ENCODE data around the gene SURF1.

SURF1 gene

DNA sequence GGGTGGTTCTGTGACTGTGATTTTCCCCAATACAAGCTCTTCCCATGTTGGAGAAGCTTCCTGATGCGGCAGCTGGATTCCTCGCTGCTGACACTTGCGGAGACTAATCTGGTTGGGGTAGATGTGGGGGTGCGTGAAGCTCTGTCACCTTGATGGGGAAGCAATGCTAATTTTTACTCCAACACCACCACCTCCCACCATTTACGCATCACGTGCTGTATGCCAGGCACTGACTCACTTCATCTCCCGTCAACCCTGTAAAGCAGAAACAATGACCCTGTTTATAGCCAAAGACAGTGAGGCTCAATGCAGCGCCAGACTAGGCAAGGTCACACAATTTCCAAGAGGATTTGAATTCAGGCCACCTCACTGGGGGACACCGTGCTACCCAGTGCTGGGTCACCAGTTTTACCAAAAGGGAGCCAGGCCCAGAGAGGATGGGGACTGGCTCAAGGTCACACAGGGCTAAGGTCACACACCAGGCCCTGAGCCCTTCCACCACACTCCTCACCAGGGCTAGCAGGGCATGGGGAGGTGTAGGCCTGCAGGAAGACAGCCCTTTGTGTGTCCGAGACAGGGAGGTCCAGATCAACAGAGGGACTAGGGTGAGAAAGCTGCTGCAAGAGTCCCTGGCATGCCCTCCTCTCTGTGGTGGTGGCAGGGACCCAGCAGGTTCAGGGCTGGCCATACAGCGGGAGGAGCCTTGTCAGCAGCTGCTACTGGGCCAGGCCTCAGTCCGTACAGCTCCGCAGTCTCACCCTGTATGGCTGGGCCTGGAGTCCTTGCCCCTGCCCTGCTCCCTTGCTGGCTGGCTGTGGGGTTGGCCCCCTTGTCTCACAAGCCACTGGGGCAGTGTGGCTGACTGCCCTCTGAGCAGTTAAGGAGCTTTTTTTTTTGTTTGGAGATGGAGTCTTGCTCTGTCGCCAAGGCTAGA is 23.1 kb upstream of the SURF1 start:
- TF ChIP-seq, protein P1, sequence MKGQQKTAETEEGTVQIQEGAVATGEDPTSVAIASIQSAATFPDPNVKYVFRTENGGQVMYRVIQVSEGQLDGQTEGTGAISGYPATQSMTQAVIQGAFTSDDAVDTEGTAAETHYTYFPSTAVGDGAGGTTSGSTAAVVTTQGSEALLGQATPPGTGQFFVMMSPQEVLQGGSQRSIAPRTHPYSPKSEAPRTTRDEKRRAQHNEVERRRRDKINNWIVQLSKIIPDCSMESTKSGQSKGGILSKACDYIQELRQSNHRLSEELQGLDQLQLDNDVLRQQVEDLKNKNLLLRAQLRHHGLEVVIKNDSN (IDR thresholded peaks at IDR 0.05), result peak; percentile 51; the same call in 1 of the 2 replicates
- TF ChIP-seq EP300 (IDR thresholded peaks at IDR 0.05; ENCODE audit: borderline replicate concordance) (no peak), EGR1 (IDR thresholded peaks at IDR 0.05) (no peak)

GRCh38 chr9:133378408-133378962 is 22.2 kb upstream of the SURF1 start:
- TF ChIP-seq, protein P1 (IDR thresholded peaks at IDR 0.05), result no peak
- TF ChIP-seq NFIC (IDR thresholded peaks at IDR 0.05), result peak; percentile 65

GRCh38 chr9:133377721-133378216 is 21.5 kb upstream of the SURF1 start:
- no peak for TF ChIP-seq YY1 (IDR thresholded peaks at IDR 0.05; ENCODE audit: low read depth)
- no peak for TF ChIP-seq NFIC (IDR thresholded peaks at IDR 0.05)
- TF ChIP-seq TEAD4 (IDR thresholded peaks at IDR 0.05), result no peak
- no peak for TF ChIP-seq EGR1 (IDR thresholded peaks at IDR 0.05)
- no peak for TF ChIP-seq TCF12 (IDR thresholded peaks at IDR 0.05; ENCODE audit: low read depth)
- TF ChIP-seq, protein P1 (IDR thresholded peaks at IDR 0.05), result no peak
- no peak for TF ChIP-seq REST (IDR thresholded peaks at IDR 0.05; ENCODE audit: low read depth)
- no peak for TF ChIP-seq EP300 (IDR thresholded peaks at IDR 0.05; ENCODE audit: borderline replicate concordance)
- 0 out of 2 replicates have a peak, but pooled peaks have one; percentile 39 for TF ChIP-seq ZBTB7A (IDR thresholded peaks at IDR 0.05; ENCODE audit: low read depth)
- no peak for TF ChIP-seq CEBPB (IDR thresholded peaks at IDR 0.05)
- TF ChIP-seq CREB1 (IDR thresholded peaks at IDR 0.05; ENCODE audit: low read depth), result no peak
- no peak for TF ChIP-seq FOXM1 (IDR thresholded peaks at IDR 0.05; ENCODE audit: borderline replicate concordance, low read depth)
- no peak for TF ChIP-seq RAD21 (IDR thresholded peaks at IDR 0.05; ENCODE audit: low read depth)
- TF ChIP-seq TAF1 (IDR thresholded peaks at IDR 0.05; ENCODE audit: low read depth), result no peak
- TF ChIP-seq MAX (IDR thresholded peaks at IDR 0.05), result peak; percentile 52

DNA sequence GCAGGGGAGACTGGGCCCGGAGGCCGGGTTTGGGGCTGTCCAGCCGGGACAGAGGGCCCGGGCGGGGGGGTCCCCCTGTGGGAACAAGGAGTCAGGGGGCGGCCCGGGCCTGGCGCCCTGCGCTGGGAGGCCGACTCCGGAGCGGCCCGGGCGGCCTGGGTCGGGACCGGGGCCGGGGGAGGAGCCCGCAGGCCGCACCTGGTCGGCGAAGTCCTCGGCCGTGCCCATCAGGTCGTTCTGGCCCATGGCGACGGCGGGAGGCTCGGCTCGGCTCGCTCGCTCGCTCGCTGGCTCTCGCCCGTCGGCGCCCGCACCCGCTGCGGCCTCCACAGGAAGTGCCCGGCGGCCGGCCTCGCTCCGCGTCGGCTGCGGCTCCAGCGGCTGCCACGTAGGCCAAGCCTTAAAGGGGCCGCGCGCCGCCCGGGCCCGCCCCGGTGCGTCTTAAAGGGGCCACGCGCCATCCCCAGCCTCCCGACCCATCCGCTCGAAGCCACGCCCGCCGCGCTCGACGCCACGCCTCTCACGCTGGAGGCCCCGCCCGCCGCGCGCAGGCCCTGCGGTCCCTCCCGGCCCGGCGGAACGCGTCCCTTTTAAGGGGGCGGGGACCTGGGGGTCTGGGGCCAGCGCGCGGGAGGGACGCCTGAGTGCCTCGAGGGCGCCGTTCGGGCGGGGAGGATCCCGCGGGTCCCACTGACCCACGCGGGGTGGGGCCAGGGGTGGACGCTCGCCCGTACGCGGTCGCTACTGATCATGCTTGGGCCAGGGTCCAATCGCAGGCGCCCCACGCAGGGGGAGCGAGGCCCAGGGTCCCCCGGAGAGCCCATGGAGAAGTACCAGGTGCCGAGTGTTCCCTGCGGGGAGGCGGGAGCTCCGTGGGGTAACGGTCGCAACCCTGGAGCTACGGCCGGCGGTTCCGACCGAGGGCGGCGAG is 19.7 kb upstream of the SURF1 start, which contains the start of the genes STKLD1 and SURF4:
STKLD1 (plus strand) TSS at position 643 of the 931 bp plus-strand sequence; CDS start at position 751, 108 bp downstream.
SURF4 (minus strand) TSS at position 337 of the 931 bp plus-strand sequence; CDS start at position 246, 91 bp downstream.
- TF ChIP-seq NFIC (IDR thresholded peaks at IDR 0.05) (no peak), TCF12 (IDR thresholded peaks at IDR 0.05; ENCODE audit: low read depth) (no peak), EP300 (IDR thresholded peaks at IDR 0.05; ENCODE audit: borderline replicate concordance) (0 out of 2 replicates have a peak, but pooled peaks have one; percentile 9), FOXM1 (IDR thresholded peaks at IDR 0.05; ENCODE audit: borderline replicate concordance, low read depth) (no peak), YY1 (IDR thresholded peaks at IDR 0.05; ENCODE audit: low read depth) (no peak; the same call in none of the 2 replicates), CREB1 (IDR thresholded peaks at IDR 0.05; ENCODE audit: low read depth) (no peak), TAF1 (IDR thresholded peaks at IDR 0.05; ENCODE audit: low read depth) (peak; percentile 80), RAD21 (IDR thresholded peaks at IDR 0.05; ENCODE audit: low read depth) (no peak), MAX (IDR thresholded peaks at IDR 0.05) (peak; percentile 85), REST (IDR thresholded peaks at IDR 0.05; ENCODE audit: low read depth) (no peak; the same call in 1 of the 2 replicates), ZBTB7A (IDR thresholded peaks at IDR 0.05; ENCODE audit: low read depth) (peak; percentile 78; the same call in 1 of the 2 replicates)
- TF ChIP-seq, protein P1 (IDR thresholded peaks at IDR 0.05), result peak; percentile 10; the same call in 1 of the 2 replicates

Data from Ishikawa (cell line).